IPS-15b (cell line): Measurements from ENCODE around the gene BCOR.

ENCODE experiments used
- H3K27me3 ChIP-seq: one replicate; pipeline ENCODE4 v1.6.1; 2013; ENCODE audit warnings: low read length; ENCODE audit not compliant: control insufficient read depth, insufficient read depth
- H3K36me3 ChIP-seq: one replicate; pipeline ENCODE4 v1.6.1; 2013; ENCODE audit warnings: low read length; ENCODE audit not compliant: control insufficient read depth, insufficient read depth
- H3K4me1 ChIP-seq: one replicate; pipeline ENCODE4 v1.6.1; 2013; ENCODE audit warnings: mild to moderate bottlenecking, low read length; ENCODE audit not compliant: control insufficient read depth, insufficient read depth
- H3K4me3 ChIP-seq: one replicate; pipeline ENCODE4 v1.5.1; 2013; ENCODE audit warnings: low read depth, low read length
- H3K9ac ChIP-seq: one replicate; pipeline ENCODE4 v1.6.1; 2013; ENCODE audit warnings: low read depth, mild to moderate bottlenecking, low read length
- H3K9me3 ChIP-seq: one replicate; pipeline ENCODE4 v1.6.1; 2013; ENCODE audit warnings: mild to moderate bottlenecking, low read length; ENCODE audit not compliant: control insufficient read depth, insufficient read depth

Gene BCOR

GRCh38 chrX:40097504-40098263 is at the start of gene BCOR:
BCOR (minus strand) TSS chrX:40097958; CDS start chrX:40077929, 20,029 bp downstream.
- peaks cover 30% of the 10 kb centered on the region for H3K4me1 ChIP-seq
- H3K9me3 ChIP-seq: no peaks in the 10 kb centered on the region
- no peaks in the 10 kb centered on the region for H3K36me3 ChIP-seq
- H3K27me3 ChIP-seq: peaks cover 38% of the 10 kb centered on the region
- peak within 1 kb of the TSS; percentile 63 for H3K4me3 ChIP-seq
- no peak within 1 kb of the TSS for H3K9ac ChIP-seq

GRCh38 chrX:40147126-40147952 is 49.6 kb upstream of the BCOR start:
- no peaks in the 10 kb centered on the region for H3K9me3 ChIP-seq
- H3K36me3 ChIP-seq: no peaks in the 10 kb centered on the region
- H3K9ac ChIP-seq: no peak overlapping the region
- H3K4me1 ChIP-seq: peaks cover 54% of the 10 kb centered on the region
- peak overlapping the region; percentile 6 for H3K4me3 ChIP-seq
- H3K27me3 ChIP-seq: peaks cover 72% of the 10 kb centered on the region

- Histone ChIP-seq H3K9me3 (no peaks in the 10 kb centered on the region), H3K9ac (peak overlapping the region; percentile 54), H3K27me3 (peaks cover 73% of the 10 kb centered on the region), H3K36me3 (no peaks in the 10 kb centered on the region), H3K4me1 (peaks cover 55% of the 10 kb centered on the region), H3K4me3 (peak overlapping the region; percentile 60)
Observed at GRCh38 chrX:40146262-40147125, 48.7 kb upstream of the BCOR start.

GRCh38 chrX:40145923-40146261 is 48.1 kb upstream of the BCOR start:
- H3K4me3 ChIP-seq: peak overlapping the region; percentile 60

GRCh38 chrX:40145001-40145922 is 47.5 kb upstream of the BCOR start:
- Histone ChIP-seq H3K27me3 (peaks cover 64% of the 10 kb centered on the region), H3K9ac (peak overlapping the region; percentile 54), H3K9me3 (no peaks in the 10 kb centered on the region), H3K4me1 (peaks cover 48% of the 10 kb centered on the region), H3K36me3 (no peaks in the 10 kb centered on the region), H3K4me3 (peak overlapping the region; percentile 60)

More at GRCh38 chrX:40145923-40146261, 48.1 kb upstream of the BCOR start:
- H3K9me3 ChIP-seq: no peaks in the 10 kb centered on the region
- H3K4me1 ChIP-seq: peaks cover 54% of the 10 kb centered on the region
- H3K27me3 ChIP-seq: peaks cover 68% of the 10 kb centered on the region
- peak overlapping the region; percentile 54 for H3K9ac ChIP-seq
- no peaks in the 10 kb centered on the region for H3K36me3 ChIP-seq

GRCh38 chrX:40144576-40144975 is 46.8 kb upstream of the BCOR start:
- Histone ChIP-seq H3K9me3 (no peaks in the 10 kb centered on the region), H3K27me3 (peaks cover 57% of the 10 kb centered on the region), H3K36me3 (no peaks in the 10 kb centered on the region), H3K9ac (no peak overlapping the region), H3K4me1 (peaks cover 41% of the 10 kb centered on the region), H3K4me3 (peak overlapping the region; percentile 60)

- peaks cover 51% of the 10 kb centered on the region for H3K27me3 ChIP-seq
- peaks cover 36% of the 10 kb centered on the region for H3K4me1 ChIP-seq
- H3K4me3 ChIP-seq: peak overlapping the region; percentile 60
- H3K9ac ChIP-seq: no peak overlapping the region
- no peaks in the 10 kb centered on the region for H3K36me3 ChIP-seq
- no peaks in the 10 kb centered on the region for H3K9me3 ChIP-seq
Observed at GRCh38 chrX:40143987-40144386, 46.2 kb upstream of the BCOR start.

GRCh38 chrX:40143001-40143400 is 45.2 kb upstream of the BCOR start:
- Histone ChIP-seq H3K4me1 (peaks cover 28% of the 10 kb centered on the region), H3K9ac (no peak overlapping the region), H3K36me3 (no peaks in the 10 kb centered on the region), H3K9me3 (no peaks in the 10 kb centered on the region), H3K27me3 (peaks cover 42% of the 10 kb centered on the region), H3K4me3 (peak overlapping the region; percentile 11)

GRCh38 chrX:40142417-40142816 is 44.7 kb upstream of the BCOR start:
- peaks cover 25% of the 10 kb centered on the region for H3K4me1 ChIP-seq
- H3K27me3 ChIP-seq: peaks cover 36% of the 10 kb centered on the region
- H3K4me3 ChIP-seq: no peak overlapping the region
- H3K9me3 ChIP-seq: no peaks in the 10 kb centered on the region
- H3K9ac ChIP-seq: no peak overlapping the region
- no peaks in the 10 kb centered on the region for H3K36me3 ChIP-seq

GRCh38 chrX:40140706-40141499 is 43.1 kb upstream of the BCOR start:
- no peak overlapping the region for H3K4me3 ChIP-seq
- no peaks in the 10 kb centered on the region for H3K36me3 ChIP-seq
- H3K4me1 ChIP-seq: peaks cover 22% of the 10 kb centered on the region
- no peak overlapping the region for H3K9ac ChIP-seq
- peaks cover 28% of the 10 kb centered on the region for H3K27me3 ChIP-seq
- H3K9me3 ChIP-seq: no peaks in the 10 kb centered on the region
